ENCODE measurements around the gene DAPK2.

DNA sequence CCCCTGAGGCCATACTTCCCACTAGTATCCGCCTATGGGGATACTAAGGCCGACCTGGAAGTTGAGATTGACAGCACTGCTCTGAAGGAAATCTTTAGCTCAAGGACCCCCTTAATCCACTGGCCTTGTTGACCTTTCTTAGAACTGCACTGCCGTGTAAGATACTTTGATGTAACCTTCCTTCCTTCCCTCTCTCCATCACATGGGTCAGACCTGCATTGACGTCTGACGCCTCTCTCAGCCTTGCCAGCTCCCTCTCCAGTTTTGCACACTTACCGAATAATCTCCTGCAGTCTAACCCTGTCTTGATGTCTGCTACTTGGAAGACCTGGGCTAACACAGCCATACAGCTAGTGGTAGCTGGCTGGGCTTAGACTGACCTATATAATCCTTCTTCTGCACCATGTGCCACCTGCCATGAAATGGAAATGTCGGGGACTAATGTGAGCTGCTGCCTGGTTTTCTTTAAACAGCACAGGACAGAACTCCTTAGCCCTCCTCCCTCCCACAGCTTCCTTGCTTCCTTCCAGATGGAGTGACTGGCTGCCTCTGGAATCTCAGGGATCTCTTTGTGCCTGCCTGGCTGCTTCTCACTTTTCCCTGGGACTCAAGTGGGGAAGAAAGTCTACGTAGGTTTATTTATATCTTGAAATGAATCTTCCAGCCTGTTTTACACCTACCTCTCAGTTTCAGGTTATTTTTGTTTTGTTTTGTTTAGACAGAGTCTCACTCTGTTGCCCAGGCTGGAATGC, 173.3 kb downstream of the DAPK2 start:
- TF ChIP-seq POLR2A (IDR thresholded peaks at IDR 0.05) = no peak
- TF ChIP-seq, protein P1, sequence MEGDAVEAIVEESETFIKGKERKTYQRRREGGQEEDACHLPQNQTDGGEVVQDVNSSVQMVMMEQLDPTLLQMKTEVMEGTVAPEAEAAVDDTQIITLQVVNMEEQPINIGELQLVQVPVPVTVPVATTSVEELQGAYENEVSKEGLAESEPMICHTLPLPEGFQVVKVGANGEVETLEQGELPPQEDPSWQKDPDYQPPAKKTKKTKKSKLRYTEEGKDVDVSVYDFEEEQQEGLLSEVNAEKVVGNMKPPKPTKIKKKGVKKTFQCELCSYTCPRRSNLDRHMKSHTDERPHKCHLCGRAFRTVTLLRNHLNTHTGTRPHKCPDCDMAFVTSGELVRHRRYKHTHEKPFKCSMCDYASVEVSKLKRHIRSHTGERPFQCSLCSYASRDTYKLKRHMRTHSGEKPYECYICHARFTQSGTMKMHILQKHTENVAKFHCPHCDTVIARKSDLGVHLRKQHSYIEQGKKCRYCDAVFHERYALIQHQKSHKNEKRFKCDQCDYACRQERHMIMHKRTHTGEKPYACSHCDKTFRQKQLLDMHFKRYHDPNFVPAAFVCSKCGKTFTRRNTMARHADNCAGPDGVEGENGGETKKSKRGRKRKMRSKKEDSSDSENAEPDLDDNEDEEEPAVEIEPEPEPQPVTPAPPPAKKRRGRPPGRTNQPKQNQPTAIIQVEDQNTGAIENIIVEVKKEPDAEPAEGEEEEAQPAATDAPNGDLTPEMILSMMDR (IDR thresholded peaks at IDR 0.05) = no peak
